SIG-M5 (cell line): Measurements from ENCODE around the gene JMJD7.

Source experiments
- DNase-seq: peaks from one replicate; lab custom pipeline; 2025; lab: John Stamatoyannopoulos, UW

Gene JMJD7

GRCh38 chr15:41847206-41847605 is 19.3 kb downstream of the JMJD7 start:
- no peak for DNase-seq

- DNase-seq, result no peak
These were observed 20.1 kb downstream of the JMJD7 start for GRCh38 chr15:41847981-41848380.

- no peak for DNase-seq
These were observed 20.7 kb downstream of the JMJD7 start for GRCh38 chr15:41848631-41849030.

GRCh38 chr15:41849204-41849603 is 21.3 kb downstream of the JMJD7 start:
- DNase-seq, result no peak

GRCh38 chr15:41849861-41850260 is 22.0 kb downstream of the JMJD7 start:
- no peak for DNase-seq

- DNase-seq, result no peak
These were observed 22.7 kb downstream of the JMJD7 start for GRCh38 chr15:41850482-41851166.

GRCh38 chr15:41851167-41851523 is 23.3 kb downstream of the JMJD7 start:
- DNase-seq, result no peak

GRCh38 chr15:41851755-41852370 is 24.0 kb downstream of the JMJD7 start:
- no peak for DNase-seq

- no peak for DNase-seq
These were observed 25.1 kb downstream of the JMJD7 start for GRCh38 chr15:41852736-41853590.

GRCh38 chr15:41853831-41854230 is 25.9 kb downstream of the JMJD7 start:
- DNase-seq, result no peak

GRCh38 chr15:41854443-41854842 is 26.6 kb downstream of the JMJD7 start:
- DNase-seq, result no peak

- DNase-seq, result no peak
These were observed 27.5 kb downstream of the JMJD7 start for GRCh38 chr15:41855261-41855961.

- no peak for DNase-seq
These were observed 28.4 kb downstream of the JMJD7 start for GRCh38 chr15:41856262-41856661.

- no peak for DNase-seq
These were observed 28.8 kb downstream of the JMJD7 start for GRCh38 chr15:41856716-41857115.

GRCh38 chr15:41857316-41857715 is 29.4 kb downstream of the JMJD7 start:
- no peak for DNase-seq

- no peak for DNase-seq
These were observed 30.9 kb downstream of the JMJD7 start for GRCh38 chr15:41858756-41859155.

GRCh38 chr15:41860049-41860828 is 32.3 kb downstream of the JMJD7 start:
- DNase-seq, result no peak

GRCh38 chr15:41861736-41862356 is 34.0 kb downstream of the JMJD7 start:
- no peak for DNase-seq

GRCh38 chr15:41862515-41863116 is 34.7 kb downstream of the JMJD7 start:
- no peak for DNase-seq

GRCh38 chr15:41865490-41866055 is 37.7 kb downstream of the JMJD7 start:
- no peak for DNase-seq
